ENCODE measurements around the gene OBSCN. TPM values are rescaled to one million over a fixed set of nuclear protein-coding genes. Genes with fewer than 3 reads are reported as not detected.

The OBSCN gene
- total and polyA plus RNA-seq, 4 donors, result 0.54 to 5.6 (median 2.7) TPM

DNA sequence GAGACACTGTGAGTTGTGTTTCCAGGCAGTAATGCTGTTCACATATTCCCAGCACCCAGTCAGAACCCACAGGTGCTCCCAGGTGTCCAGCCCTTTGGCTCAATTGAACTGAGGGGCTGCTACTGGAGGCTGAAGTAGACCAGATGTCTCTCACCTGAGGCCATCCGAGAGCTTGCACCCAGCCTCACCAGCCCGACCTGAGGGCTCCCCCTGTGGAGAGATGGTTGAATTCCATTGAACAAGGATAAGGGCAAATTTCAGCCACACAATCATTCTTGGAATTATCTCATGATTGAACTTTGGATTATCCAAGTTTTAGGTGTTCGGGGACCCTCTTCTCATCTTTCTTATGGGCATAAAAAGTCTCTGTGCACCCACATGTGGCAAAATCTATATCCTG, 52.1 kb downstream of the OBSCN start:
- 70% methylated on average over 3 of the region's 3 CpGs for WGBS
- no peak overlapping the region for H3K4me3 ChIP-seq (ENCODE audit: low read depth in 1 of 3, low read length in 3 of 3)
- TF ChIP-seq RXRA (IDR thresholded peaks at IDR 0.05) (no peak), ATF3 (IDR thresholded peaks at IDR 0.05) (no peak), NR2F2 (IDR thresholded peaks at IDR 0.05) (no peak), ZBTB33 (IDR thresholded peaks at IDR 0.05) (no peak), EGR1 (IDR thresholded peaks at IDR 0.05; ENCODE audit: low read depth in 2 of 2) (no peak), CTCF (IDR thresholded peaks at IDR 0.05; ENCODE audit: low read depth, low read length, missing input control) (no peak), REST (IDR thresholded peaks at IDR 0.05) (no peak), JUND (IDR thresholded peaks at IDR 0.05) (no peak), HNF4G (IDR thresholded peaks at IDR 0.05) (no peak), SP1 (IDR thresholded peaks at IDR 0.05) (no peak), RAD21 (IDR thresholded peaks at IDR 0.05) (no peak), TAF1 (conservative IDR thresholded peaks at IDR 0.05) (no peak), FOXA1 (IDR thresholded peaks at IDR 0.05) (no peak), HNF4A (conservative IDR thresholded peaks at IDR 0.05) (no peak), FOXA2 (IDR thresholded peaks at IDR 0.05) (no peak)
- TF ChIP-seq, protein P1, sequence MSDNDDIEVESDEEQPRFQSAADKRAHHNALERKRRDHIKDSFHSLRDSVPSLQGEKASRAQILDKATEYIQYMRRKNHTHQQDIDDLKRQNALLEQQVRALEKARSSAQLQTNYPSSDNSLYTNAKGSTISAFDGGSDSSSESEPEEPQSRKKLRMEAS (IDR thresholded peaks at IDR 0.05), result no peak

DNA sequence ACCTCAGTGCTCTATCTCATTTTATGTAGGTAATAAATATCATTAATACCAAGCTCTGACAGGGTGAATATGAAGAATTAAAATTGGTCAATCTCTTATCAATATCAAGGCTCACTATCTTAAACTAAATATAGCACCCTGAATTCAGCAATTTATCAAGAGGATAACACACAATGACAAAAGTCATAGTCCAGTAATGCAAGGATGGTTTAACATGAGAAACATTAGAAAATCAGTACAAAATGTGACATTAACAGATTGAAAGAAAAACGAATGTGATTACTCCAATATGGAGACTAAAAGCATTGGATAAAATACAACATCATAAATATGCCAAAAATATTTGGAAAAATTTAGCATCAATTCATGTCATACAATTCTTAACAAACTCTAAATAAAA, 53.9 kb downstream of the OBSCN start:
- DNase-seq (ENCODE audit: low spot score), result no peak
- H3K4me1 ChIP-seq (ENCODE audit: control insufficient read depth in 4 of 4, insufficient read depth in 4 of 4, low read length in 3 of 4), result no peaks in the 10 kb centered on the region
- H3K27ac ChIP-seq (ENCODE audit: low read depth in 1 of 2, low read length in 2 of 2), result no peak overlapping the region
- peaks cover 0 to 11% (median 2%) of the 10 kb centered on the region in 4 donors for H3K9me3 ChIP-seq (ENCODE audit: control insufficient read depth in 4 of 4, low read length in 3 of 4)
- no peaks in the 10 kb centered on the region for H3K36me3 ChIP-seq (ENCODE audit: control insufficient read depth in 4 of 4, insufficient read depth in 3 of 4, low read depth in 1 of 4, low read length in 3 of 4)
- H3K4me3 ChIP-seq (ENCODE audit: low read depth in 1 of 3, low read length in 3 of 3), result no peak overlapping the region
- no peaks in the 10 kb centered on the region for H3K27me3 ChIP-seq (ENCODE audit: control insufficient read depth in 4 of 4, insufficient read depth in 4 of 4, low read length in 3 of 4)
- TF ChIP-seq HNF4A (conservative IDR thresholded peaks at IDR 0.05) (no peak), NR2F2 (IDR thresholded peaks at IDR 0.05) (no peak), EGR1 (IDR thresholded peaks at IDR 0.05; ENCODE audit: low read depth in 2 of 2) (no peak), GABPA (IDR thresholded peaks at IDR 0.05 in 1 of 2, conservative IDR thresholded peaks at IDR 0.05 in 1 of 2) (no peak), RXRA (IDR thresholded peaks at IDR 0.05) (no peak), JUND (IDR thresholded peaks at IDR 0.05) (no peak)
- H3K9ac ChIP-seq (ENCODE audit: low read depth in 1 of 2, low read length in 2 of 2), result no peak overlapping the region
- 76% methylated on average over 1 of the region's 1 CpG for WGBS

More for the DNA sequence above, 52.1 kb downstream of the OBSCN start:
- Histone ChIP-seq H3K36me3 (ENCODE audit: control insufficient read depth in 4 of 4, insufficient read depth in 3 of 4, low read depth in 1 of 4, low read length in 3 of 4) (no peaks in the 10 kb centered on the region), H3K9me3 (ENCODE audit: control insufficient read depth in 4 of 4, low read length in 3 of 4) (peaks cover 0 to 11% (median 2%) of the 10 kb centered on the region in 4 donors), H3K4me1 (ENCODE audit: control insufficient read depth in 4 of 4, insufficient read depth in 4 of 4, low read length in 3 of 4) (no peaks in the 10 kb centered on the region), H3K9ac (ENCODE audit: low read depth in 1 of 2, low read length in 2 of 2) (no peak overlapping the region), H3K27me3 (ENCODE audit: control insufficient read depth in 4 of 4, insufficient read depth in 4 of 4, low read length in 3 of 4) (no peaks in the 10 kb centered on the region), H3K27ac (ENCODE audit: low read depth in 1 of 2, low read length in 2 of 2) (no peak overlapping the region)
- DNase-seq (ENCODE audit: low spot score), result no peak
